ENCODE results near the gene MIAT. TPM values are rescaled to one million over a fixed set of nuclear protein-coding genes. Genes with fewer than 3 reads are reported as not detected.
A peak's percentile ranks its signal among the peaks of the same experiment; 100 is the strongest.

Gene MIAT
- total and polyA plus RNA-seq, 2 of the 8 experiments (the other 6 are each of a cell fraction or from before 2014, with no cell fraction given): 27.6 to 36.0 TPM

GRCh38 chr22:26608129-26608528 lies 49.3 kb upstream of the MIAT start:
- Histone ChIP-seq H4K20me1 (replicated peaks in 1 of 2; ENCODE audit: control insufficient read depth in 1 of 2, insufficient read depth in 2 of 2, low read length in 2 of 2) (no peaks in the 10 kb centered on the region), H2BK20ac (ENCODE audit: low read length) (peak overlapping the region; percentile 74), H3K4me3 (ENCODE audit: extremely low read depth in 1 of 4, insufficient read depth in 2 of 4, low read depth in 3 of 4, low read length in 4 of 4) (no peak overlapping the region; a peak in 1 of 8 replicates), H4K8ac (ENCODE audit: extremely low read depth, insufficient read depth, low read length) (no peak overlapping the region), H3K4ac (replicated peaks; ENCODE audit: insufficient read length, low read depth, low read length) (no peak overlapping the region), H3K9ac (replicated peaks in 1 of 4; ENCODE audit: extremely low read depth in 1 of 4, low read depth in 3 of 4, low read length in 3 of 4) (no peak overlapping the region), H2BK15ac (ENCODE audit: low read length) (no peak overlapping the region), H3K18ac (ENCODE audit: extremely low read depth, low read length) (peak overlapping the region; percentile 66; the same call in 1 of the 2 replicates), H2AFZ (ENCODE audit: low read length) (no peak overlapping the region), H3K23ac (ENCODE audit: insufficient read length) (no peak overlapping the region), H4K5ac (ENCODE audit: insufficient read length, low read depth, low read length) (no peak overlapping the region), H3K4me2 (ENCODE audit: insufficient read depth in 1 of 2, low read depth in 2 of 2, low read length in 2 of 2) (peak overlapping the region; percentile 24 to 40; a peak in 3 of 4 replicates), H3K56ac (replicated peaks; ENCODE audit: insufficient read length, low read depth, low read length) (no peak overlapping the region), H3K79me1 (ENCODE audit: low read depth, low read length) (no peaks in the 10 kb centered on the region; the same call in 1 of the 2 replicates), H2BK120ac (replicated peaks; ENCODE audit: low read depth, low read length) (no peak overlapping the region), H2BK5ac (ENCODE audit: low read depth, low read length) (peak overlapping the region; percentile 28; the same call in 1 of the 2 replicates), H2AK5ac (ENCODE audit: low read depth, low read length) (peak overlapping the region; percentile 57), H4K91ac (replicated peaks; ENCODE audit: insufficient read length, low read length) (peak overlapping the region; percentile 2), H3K27ac (ENCODE audit: low read depth, low read length) (no peak overlapping the region), H3K79me2 (ENCODE audit: control insufficient read depth in 1 of 2, insufficient read depth in 2 of 2, low read length in 2 of 2) (no peaks in the 10 kb centered on the region), H3K27me3 (replicated peaks in 1 of 4; ENCODE audit: control insufficient read depth in 3 of 4, extremely low read depth in 1 of 4, insufficient read depth in 3 of 4, low read length in 3 of 4) (peaks cover 5 to 18% (median 14%) of the 10 kb centered on the region in 4 experiments), H3K4me1 (replicated peaks in 1 of 4; ENCODE audit: control insufficient read depth in 3 of 4, insufficient read depth in 4 of 4, low read length in 3 of 4) (peaks cover 7 to 17% (median 10%) of the 10 kb centered on the region in 4 experiments), H3K14ac (ENCODE audit: insufficient read length) (no peak overlapping the region), H2BK12ac (ENCODE audit: low read depth, low read length) (peak overlapping the region; percentile 22; the same call in 1 of the 2 replicates), H3K36me3 (ENCODE audit: control insufficient read depth in 2 of 4, insufficient read depth in 4 of 4, low read length in 3 of 4) (no peaks in the 10 kb centered on the region), H3K9me3 (ENCODE audit: insufficient read depth in 2 of 2, low read depth in 1 of 2, low read length in 1 of 2) (no peaks in the 10 kb centered on the region), H3K23me2 (ENCODE audit: low read depth, low read length) (peaks cover 5% of the 10 kb centered on the region; the same call in 1 of the 2 replicates)
- POLR2A ChIA-PET (ENCODE audit: partially characterized antibody): interaction anchor here (0.9 to 1.7 kb wide), 3 partner anchors 8 to 31 kb away, joined by 3 to 4 read pairs (median 3); no protein-coding TSS in a partner anchor
- CTCF ChIA-PET (ENCODE audit: partially characterized antibody): interaction anchor here (1.0 kb wide), 1 partner anchor 25 kb away, joined by 5 read pairs; no protein-coding TSS in a partner anchor
- TF ChIP-seq BACH1 (IDR thresholded peaks at IDR 0.05; ENCODE audit: low read length) (no peak), HDAC2 (IDR thresholded peaks at IDR 0.05; ENCODE audit: borderline replicate concordance in 1 of 2, low read depth in 2 of 2, low read length in 2 of 2) (peak in 1 of 2 experiments; percentile 98; a peak in 1 of 4 replicates), KDM1A (IDR thresholded peaks at IDR 0.05; ENCODE audit: borderline replicate concordance, low read length) (peak; percentile 99)
- DNase-seq (ENCODE audit: low read depth in 1 of 2, low spot score in 2 of 2): no peak
- WGBS, 2 experiments (ENCODE audit: extremely low coverage in 1 of 2, insufficient coverage in 1 of 2, insufficient read length in 1 of 2, insufficient replicate concordance in 2 of 2, low coverage in 1 of 2, low lambda C conversion rate in 2 of 2, missing lambda C conversion rate in 1 of 2): 40% methylated on average over 2 of the region's 2 CpGs; no CpG with 5 or more reads in 1 of the 2 experiments
- FAIRE-seq: no peak

Data from H1 (cell line).